Measurements from ENCODE around the gene C5AR1. TPM values are rescaled to one million over a fixed set of nuclear protein-coding genes. Genes with fewer than 3 reads are reported as not detected.

Gene C5AR1
- total RNA-seq, 2 donors from 2014 or later, result 1.6 to 4.6 TPM

- no peaks in the 10 kb centered on the region for H3K9me3 ChIP-seq
- no peak for TF ChIP-seq POLR2AphosphoS5 (IDR thresholded peaks at IDR 0.05)
- TF ChIP-seq CTCF (IDR thresholded peaks at IDR 0.05), result no peak
- TF ChIP-seq POLR2A (IDR thresholded peaks at IDR 0.05), result no peak
- H3K27ac ChIP-seq, result no peak overlapping the region
- H3K36me3 ChIP-seq, result peaks cover 12 to 22% of the 10 kb centered on the region in 2 donors
- DNase-seq (ENCODE audit: low spot score), result no peak
- intact Hi-C loops (cut with DNase I), result no loop called here
- peaks cover 2% of the 10 kb centered on the region for H3K4me1 ChIP-seq (replicated peaks)
- no peak overlapping the region for H3K4me3 ChIP-seq
- 77% methylated on average over 24 of the region's 24 CpGs for WGBS
- H3K27me3 ChIP-seq (replicated peaks; ENCODE audit: insufficient read depth), result no peaks in the 10 kb centered on the region
Observed at GRCh38 chr19:47353307-47353712, 43.6 kb downstream of the C5AR1 start.

DNA sequence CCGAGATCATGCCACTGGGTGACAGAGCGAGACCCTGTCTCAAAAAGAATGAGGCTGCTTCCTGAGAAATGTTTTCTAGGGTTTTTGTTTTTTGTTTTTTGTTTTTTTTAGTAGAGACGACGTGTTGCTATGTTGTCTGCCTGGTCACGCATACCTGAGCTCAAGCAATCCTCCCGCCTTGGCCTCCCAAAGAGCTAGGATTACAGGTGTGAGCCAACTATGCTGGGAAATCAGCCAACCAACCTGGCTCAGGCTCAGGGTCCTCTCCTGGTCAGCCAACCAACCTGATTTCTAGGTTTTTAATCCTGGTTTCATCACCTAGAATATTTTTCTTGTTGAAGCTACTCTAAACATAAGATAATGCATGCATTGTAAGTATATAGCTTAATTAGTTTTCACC is 47.2 kb downstream of the C5AR1 start:
- 88% methylated on average over 6 of the region's 6 CpGs for WGBS
- no peak for DNase-seq (ENCODE audit: low spot score)
- H3K4me3 ChIP-seq, result no peak overlapping the region
- H3K27me3 ChIP-seq (replicated peaks; ENCODE audit: insufficient read depth), result no peaks in the 10 kb centered on the region
- H3K27ac ChIP-seq, result no peak overlapping the region
- H3K4me1 ChIP-seq (replicated peaks), result no peaks in the 10 kb centered on the region
- intact Hi-C loops (cut with DNase I), result no loop called here
- H3K9me3 ChIP-seq, result no peaks in the 10 kb centered on the region
- no peak for TF ChIP-seq POLR2A (IDR thresholded peaks at IDR 0.05)
- no peak for TF ChIP-seq CTCF (IDR thresholded peaks at IDR 0.05)
- TF ChIP-seq POLR2AphosphoS5 (IDR thresholded peaks at IDR 0.05), result no peak
- H3K36me3 ChIP-seq, result peaks cover 26 to 29% of the 10 kb centered on the region in 2 donors

DNA sequence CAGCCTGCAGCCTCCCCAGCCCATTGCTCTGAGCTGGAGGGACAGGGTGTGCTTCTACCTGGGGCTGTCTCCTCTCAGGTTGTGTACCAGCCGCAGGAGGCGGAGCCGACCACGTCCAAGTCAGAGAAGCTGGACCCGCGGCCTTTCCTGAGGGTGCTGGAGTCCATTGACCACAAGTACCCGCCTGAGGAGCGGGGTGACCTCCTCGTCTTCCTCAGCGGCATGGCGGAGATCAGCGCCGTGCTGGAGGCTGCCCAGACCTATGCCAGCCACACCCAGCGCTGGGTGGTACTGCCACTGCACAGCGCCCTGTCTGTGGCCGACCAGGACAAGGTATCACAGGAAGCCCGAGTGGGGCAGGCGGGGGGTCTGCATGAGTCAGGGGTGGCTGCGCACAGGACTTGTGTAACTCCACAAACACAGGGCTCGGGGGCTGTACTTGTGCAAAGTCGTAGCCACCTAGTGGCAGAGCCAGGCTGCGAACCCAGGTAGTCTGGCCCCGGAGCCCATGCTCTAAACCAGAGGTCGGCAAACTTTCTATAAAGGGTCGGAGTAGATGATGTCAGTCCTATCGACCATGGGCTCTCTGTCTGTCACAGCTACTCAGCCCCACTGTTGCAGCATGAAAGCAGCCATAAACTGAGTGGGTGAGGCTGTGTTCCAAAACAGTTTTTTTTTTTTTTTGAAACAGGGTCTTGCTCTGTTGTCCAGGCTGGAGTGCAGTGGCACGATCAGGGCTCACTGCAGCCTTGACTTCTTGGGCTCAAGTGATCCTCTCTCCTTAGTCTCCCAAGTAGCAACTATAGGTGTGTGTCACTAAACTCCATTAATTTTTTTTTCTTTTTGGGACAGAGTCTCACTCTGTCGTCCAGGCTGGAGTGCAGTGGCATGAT is 48.4 kb downstream of the C5AR1 start:
- no peaks in the 10 kb centered on the region for H3K27me3 ChIP-seq (replicated peaks; ENCODE audit: insufficient read depth)
- intact Hi-C loops (cut with DNase I), result no loop called here
- no peak overlapping the region for H3K4me3 ChIP-seq
- H3K27ac ChIP-seq, result no peak overlapping the region
- no peaks in the 10 kb centered on the region for H3K9me3 ChIP-seq
- peaks cover 24 to 26% of the 10 kb centered on the region in 2 donors for H3K36me3 ChIP-seq
- no peak for DNase-seq (ENCODE audit: low spot score)
- no peak for TF ChIP-seq POLR2AphosphoS5 (IDR thresholded peaks at IDR 0.05)
- no peak for TF ChIP-seq POLR2A (IDR thresholded peaks at IDR 0.05)
- no peak for TF ChIP-seq CTCF (IDR thresholded peaks at IDR 0.05)
- H3K4me1 ChIP-seq (replicated peaks), result no peaks in the 10 kb centered on the region
- WGBS, result 95% methylated on average over 26 of the region's 28 CpGs

DNA sequence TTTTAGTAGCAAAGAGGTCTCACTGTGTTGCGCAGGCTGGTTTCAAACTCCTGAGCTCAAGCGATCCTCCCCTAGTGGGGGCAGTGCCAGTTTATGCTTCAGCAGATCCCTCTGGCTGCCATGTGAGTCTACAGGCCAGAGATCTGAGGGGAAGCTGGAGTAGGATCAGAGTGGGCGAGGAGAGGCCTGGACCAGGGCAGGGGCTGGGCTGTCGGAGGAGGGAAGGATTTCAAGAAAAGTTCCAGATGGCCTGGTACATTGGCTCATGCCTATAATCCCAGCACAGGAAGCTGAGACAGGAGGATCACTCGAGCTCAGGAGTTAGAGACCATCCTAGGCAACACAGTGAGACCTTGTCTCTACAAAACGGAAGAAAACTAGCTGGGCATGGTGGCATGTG is 49.3 kb downstream of the C5AR1 start:
- intact Hi-C loops (cut with DNase I), result no loop called here
- H3K27me3 ChIP-seq (replicated peaks; ENCODE audit: insufficient read depth), result no peaks in the 10 kb centered on the region
- DNase-seq (ENCODE audit: low spot score), result no peak

DNA sequence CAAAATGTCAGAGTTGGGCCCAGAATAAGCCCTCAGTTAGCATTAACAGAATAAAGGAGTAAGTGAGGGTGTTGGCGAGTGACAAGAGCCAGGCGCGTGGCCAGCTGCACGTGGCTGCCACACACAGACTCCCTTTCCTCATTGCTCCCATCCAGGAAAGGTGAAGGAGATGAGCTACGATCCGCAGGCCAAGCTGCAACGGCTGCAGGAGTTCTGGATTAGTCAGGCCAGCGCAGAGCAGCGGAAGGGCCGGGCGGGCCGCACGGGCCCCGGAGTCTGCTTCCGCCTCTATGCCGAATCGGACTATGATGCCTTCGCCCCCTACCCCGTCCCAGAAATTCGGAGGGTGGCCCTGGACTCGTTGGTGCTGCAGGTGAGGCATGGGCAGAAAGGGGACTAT is 52.7 kb downstream of the C5AR1 start:
- peaks cover 15 to 16% of the 10 kb centered on the region in 2 donors for H3K36me3 ChIP-seq

More for the DNA sequence above, 49.3 kb downstream of the C5AR1 start:
- no peak for TF ChIP-seq POLR2AphosphoS5 (IDR thresholded peaks at IDR 0.05)
- no peak for TF ChIP-seq POLR2A (IDR thresholded peaks at IDR 0.05)
- Histone ChIP-seq H3K4me1 (replicated peaks) (no peaks in the 10 kb centered on the region), H3K4me3 (no peak overlapping the region), H3K27ac (no peak overlapping the region), H3K9me3 (no peaks in the 10 kb centered on the region), H3K36me3 (peaks cover 17 to 26% of the 10 kb centered on the region in 2 donors)
- 88% methylated on average over 6 of the region's 6 CpGs for WGBS

More for the DNA sequence above, 52.7 kb downstream of the C5AR1 start:
- DNase-seq (ENCODE audit: low spot score), result no peak
- no peaks in the 10 kb centered on the region for H3K4me1 ChIP-seq (replicated peaks)
- H3K9me3 ChIP-seq, result no peaks in the 10 kb centered on the region
- no peak overlapping the region for H3K27ac ChIP-seq
- no peaks in the 10 kb centered on the region for H3K27me3 ChIP-seq (replicated peaks; ENCODE audit: insufficient read depth)
- TF ChIP-seq POLR2AphosphoS5 (IDR thresholded peaks at IDR 0.05) (no peak), CTCF (IDR thresholded peaks at IDR 0.05) (no peak), POLR2A (IDR thresholded peaks at IDR 0.05) (no peak)
- intact Hi-C loops (cut with DNase I), result no loop called here
- no peak overlapping the region for H3K4me3 ChIP-seq
- WGBS, result 96% methylated on average over 21 of the region's 21 CpGs

Data from prostate gland (tissue), 2 donors.